Measurements from ENCODE around the gene FAM184B.

GRCh38 chr4:17761062-17761461 lies 20.4 kb downstream of the FAM184B start:
- TF ChIP-seq CTCF (IDR thresholded peaks at IDR 0.05) (no peak), POLR2A (IDR thresholded peaks at IDR 0.05) (no peak)

Measured in heart left ventricle (tissue), 13 donors.